ENCODE data around the gene ZSCAN29. TPM values are rescaled to one million over a fixed set of nuclear protein-coding genes. Genes with fewer than 3 reads are reported as not detected.

ZSCAN29 gene
- total RNA-seq, 1 donor from 2014 or later: 29.5 TPM

- no peak for DNase-seq (ENCODE audit: low read depth)
- Histone ChIP-seq H3K27me3 (ENCODE audit: control insufficient read depth, insufficient read depth, low read length) (no peaks in the 10 kb centered on the region), H3K36me3 (ENCODE audit: control insufficient read depth, insufficient read depth, low read length) (no peaks in the 10 kb centered on the region), H3K4me3 (ENCODE audit: low read depth, low read length) (no peak overlapping the region)
- TF ChIP-seq CTCF (IDR thresholded peaks at IDR 0.05; ENCODE audit: insufficient read depth, low read length, poor library complexity, severe bottlenecking): no peak
These were observed 51.7 kb downstream of the ZSCAN29 start for GRCh38 chr15:43318990-43319771.

GRCh38 chr15:43317566-43318184 is 53.2 kb downstream of the ZSCAN29 start:
- Histone ChIP-seq H3K27me3 (ENCODE audit: control insufficient read depth, insufficient read depth, low read length) (no peaks in the 10 kb centered on the region), H3K4me3 (ENCODE audit: low read depth, low read length) (no peak overlapping the region), H3K36me3 (ENCODE audit: control insufficient read depth, insufficient read depth, low read length) (no peaks in the 10 kb centered on the region)
- DNase-seq (ENCODE audit: low read depth): peak; percentile 34
- no peak for TF ChIP-seq CTCF (IDR thresholded peaks at IDR 0.05; ENCODE audit: insufficient read depth, low read length, poor library complexity, severe bottlenecking)

- no peaks in the 10 kb centered on the region for H3K27me3 ChIP-seq (ENCODE audit: control insufficient read depth, insufficient read depth, low read length)
- no peak overlapping the region for H3K4me3 ChIP-seq (ENCODE audit: low read depth, low read length)
- H3K36me3 ChIP-seq (ENCODE audit: control insufficient read depth, insufficient read depth, low read length): no peaks in the 10 kb centered on the region
- no peak for TF ChIP-seq CTCF (IDR thresholded peaks at IDR 0.05; ENCODE audit: insufficient read depth, low read length, poor library complexity, severe bottlenecking)
- DNase-seq (ENCODE audit: low read depth): no peak
These were observed 53.9 kb downstream of the ZSCAN29 start for GRCh38 chr15:43316971-43317346.

GRCh38 chr15:43316016-43316970 is 54.5 kb downstream of the ZSCAN29 start:
- no peak for TF ChIP-seq CTCF (IDR thresholded peaks at IDR 0.05; ENCODE audit: insufficient read depth, low read length, poor library complexity, severe bottlenecking)
- DNase-seq (ENCODE audit: low read depth): no peak
- no peak overlapping the region for H3K4me3 ChIP-seq (ENCODE audit: low read depth, low read length)
- no peaks in the 10 kb centered on the region for H3K27me3 ChIP-seq (ENCODE audit: control insufficient read depth, insufficient read depth, low read length)
- H3K36me3 ChIP-seq (ENCODE audit: control insufficient read depth, insufficient read depth, low read length): no peaks in the 10 kb centered on the region

- no peak for DNase-seq (ENCODE audit: low read depth)
- no peaks in the 10 kb centered on the region for H3K27me3 ChIP-seq (ENCODE audit: control insufficient read depth, insufficient read depth, low read length)
- no peak overlapping the region for H3K4me3 ChIP-seq (ENCODE audit: low read depth, low read length)
- no peaks in the 10 kb centered on the region for H3K36me3 ChIP-seq (ENCODE audit: control insufficient read depth, insufficient read depth, low read length)
- no peak for TF ChIP-seq CTCF (IDR thresholded peaks at IDR 0.05; ENCODE audit: insufficient read depth, low read length, poor library complexity, severe bottlenecking)
These were observed 56.7 kb downstream of the ZSCAN29 start for GRCh38 chr15:43314171-43314570.

Measured in kidney epithelial cell (primary cell).